NK-92 (cell line): ENCODE results near the gene GTF2E1.
"Not testable (repeated sequence)": the region's sequence is repeated elsewhere in the genome, so short reads cannot be mapped to it uniquely, and the experiment has no call there.

ENCODE experiments used
- DNase-seq: peaks from one replicate; lab custom pipeline; 2025; ENCODE audit not compliant: unreplicated experiment; lab: John Stamatoyannopoulos, UW

The GTF2E1 gene

GRCh38 chr3:120742198-120742848 lies at the start of gene GTF2E1, which contains the start of gene RABL3:
TSS of gene GTF2E1 (plus strand) at chr3:120742744. CDS start at chr3:120750553, 7,809 bp downstream.
TSS of gene RABL3 (minus strand) at chr3:120742516. CDS start at chr3:120742507, 9 bp downstream.
- DNase-seq, result peak; percentile 81

- no peak for DNase-seq
Observed at GRCh38 chr3:120693439-120694171, 48.9 kb upstream of the GTF2E1 start.

GRCh38 chr3:120699333-120699732 lies 43.2 kb upstream of the GTF2E1 start:
- DNase-seq, result no peak

- DNase-seq, result no peak
Observed at GRCh38 chr3:120705884-120706582, 36.5 kb upstream of the GTF2E1 start.

- no peak for DNase-seq
Observed at GRCh38 chr3:120706950-120707349, 35.6 kb upstream of the GTF2E1 start.

GRCh38 chr3:120708408-120708807 lies 34.1 kb upstream of the GTF2E1 start:
- DNase-seq, result no peak

GRCh38 chr3:120710369-120710768 lies 32.2 kb upstream of the GTF2E1 start:
- no peak for DNase-seq

GRCh38 chr3:120713262-120713661 lies 29.3 kb upstream of the GTF2E1 start:
- no peak for DNase-seq

GRCh38 chr3:120719167-120719834 lies 23.2 kb upstream of the GTF2E1 start:
- not testable (repeated sequence) for DNase-seq

- DNase-seq, result no peak
Observed at GRCh38 chr3:120726791-120727190, 15.8 kb upstream of the GTF2E1 start.

GRCh38 chr3:120730576-120731542 lies 11.7 kb upstream of the GTF2E1 start:
- DNase-seq, result no peak

GRCh38 chr3:120738006-120738405 lies 4.5 kb upstream of the GTF2E1 start:
- DNase-seq, result not testable (repeated sequence)

- DNase-seq, result no peak
Observed at GRCh38 chr3:120741320-120741719, 1.2 kb upstream of the GTF2E1 start.

- DNase-seq, result no peak
Observed at GRCh38 chr3:120741837-120742197, 727 bp upstream of the GTF2E1 start.

- no peak for DNase-seq
Observed at GRCh38 chr3:120742849-120743365, 363 bp downstream of the GTF2E1 start.

GRCh38 chr3:120743556-120744195 lies 1.1 kb downstream of the GTF2E1 start:
- no peak for DNase-seq

- DNase-seq, result no peak
Observed at GRCh38 chr3:120745466-120745865, 2.9 kb downstream of the GTF2E1 start.

GRCh38 chr3:120749843-120750242 lies 7.3 kb downstream of the GTF2E1 start:
- DNase-seq, result no peak

GRCh38 chr3:120752230-120752629 lies 9.7 kb downstream of the GTF2E1 start:
- DNase-seq, result no peak
